Naive thymus-derived CD4-positive, alpha-beta T cell (primary cell): ENCODE measurements around the gene CTAGE8. TPM values are rescaled to one million over a fixed set of nuclear protein-coding genes. Genes with fewer than 3 reads are reported as not detected.
"Not testable (repeated sequence)": the region's sequence is repeated elsewhere in the genome, so short reads cannot be mapped to it uniquely, and the experiment has no call there.

Experiments
- ATAC-seq: fragments of 150-1000 bp; cut with Tn5 transposase; 2 replicates; pipeline ENCODE4 v1.10.0; 2021; ENCODE audit warnings: mild to moderate bottlenecking, moderate library complexity
- CTCF ChIA-PET: fragments of 350-600 bp; sonication (Branson Sonifier 250); formaldehyde crosslinking; loops from one replicate; lab custom pipeline; 2021; ENCODE audit warnings: antibody characterized with exemption; lab: Charles Lee
- POLR2A ChIA-PET: fragments of 350-600 bp; sonication (Branson Sonifier 250); formaldehyde crosslinking; loops from one replicate; lab custom pipeline; 2021; ENCODE audit warnings: antibody characterized with exemption, inconsistent platforms; lab: Charles Lee
- DNase-seq, 9 donors: peaks; one replicate each; pipeline versions ENCODE4 v3.0.0 to v3.0.0-alpha.2; 2020 to 2022; ENCODE audit warnings: mixed read lengths in 1 of 9
- H3K27ac ChIP-seq: one replicate; pipeline ENCODE4 v1.7.0; 2013; ENCODE audit warnings: mild to moderate bottlenecking, low read depth, low read length, moderate library complexity
- H3K27me3 ChIP-seq, 2 donors: one replicate each; pipeline ENCODE4 v1.7.0; 2013; ENCODE audit warnings: low read length in 2 of 2, mild to moderate bottlenecking in 2 of 2, moderate library complexity in 2 of 2; ENCODE audit not compliant: control insufficient read depth in 2 of 2, insufficient read depth in 2 of 2
- H3K36me3 ChIP-seq, 3 experiments: 1 replicate in 2 of 3; 2 replicates in 1 of 3; pipeline ENCODE4 v1.7.0; 2013; ENCODE audit warnings: low read length in 3 of 3, mild to moderate bottlenecking in 3 of 3, moderate library complexity in 1 of 3; ENCODE audit not compliant: insufficient read depth in 3 of 3, control insufficient read depth in 2 of 3
- H3K4me1 ChIP-seq, 2 donors: one replicate each; pipeline ENCODE4 v1.7.0; 2013; ENCODE audit warnings: low read length in 2 of 2, mild to moderate bottlenecking in 2 of 2, moderate library complexity in 1 of 2; ENCODE audit not compliant: control insufficient read depth in 2 of 2, insufficient read depth in 2 of 2
- H3K4me3 ChIP-seq: 2 replicates; pipeline ENCODE4 v1.7.0; 2013; ENCODE audit warnings: mild to moderate bottlenecking, low read length
- H3K9me3 ChIP-seq, 3 experiments: 1 replicate in 2 of 3; 2 replicates in 1 of 3; pipeline ENCODE4 v1.7.0; 2013; ENCODE audit warnings: low read length in 3 of 3; ENCODE audit not compliant: control insufficient read depth in 2 of 3
- H3K27ac Mint-ChIP-seq, 9 donors: one replicate each; pipeline ENCODE4 v1.8.0; 2020 to 2022; ENCODE audit warnings: mixed read lengths in 9 of 9, mild to moderate bottlenecking in 8 of 9, moderate library complexity in 5 of 9, inconsistent platforms in 2 of 9
- H3K27me3 Mint-ChIP-seq, 5 donors: one replicate each; pipeline ENCODE4 v1.8.0; 2021 to 2022; ENCODE audit warnings: mixed read lengths in 5 of 5, mild to moderate bottlenecking in 1 of 5
- H3K36me3 Mint-ChIP-seq, 5 donors: one replicate each; pipeline ENCODE4 v1.8.0; 2020 to 2022; ENCODE audit warnings: mixed read lengths in 5 of 5, mild to moderate bottlenecking in 3 of 5, inconsistent platforms in 1 of 5
- H3K4me1 Mint-ChIP-seq, 7 donors: one replicate each; pipeline ENCODE4 v1.8.0; 2020 to 2022; ENCODE audit warnings: mixed read lengths in 7 of 7, mild to moderate bottlenecking in 3 of 7, inconsistent platforms in 1 of 7
- H3K4me3 Mint-ChIP-seq, 10 donors: one replicate each; pipeline ENCODE4 v1.8.0; 2020 to 2022; ENCODE audit warnings: mild to moderate bottlenecking in 10 of 10, mixed read lengths in 10 of 10, moderate library complexity in 6 of 10, inconsistent platforms in 2 of 10
- H3K9me3 Mint-ChIP-seq, 11 donors: one replicate each; pipeline ENCODE4 v1.8.0; 2020 to 2022; ENCODE audit warnings: mixed read lengths in 11 of 11, mild to moderate bottlenecking in 4 of 11, inconsistent platforms in 1 of 11, moderate library complexity in 1 of 11
- intact Hi-C, 2 donors: fragments of 100-400 bp; cut with micrococcal nuclease; formaldehyde crosslinking; loops; one replicate each; pipeline ENCODE4 v1.15.1; 2023
- polyA plus RNA-seq, 2 donors: library from polyadenylated mRNA; unstranded; fragments of 300-500 nt; fragmentation: Illumina TruSeq; gene quantifications; one replicate each; pipeline ENCODE4 v1.2.3, GENCODE V29; 2021
- total RNA-seq, 6 experiments: library from RNA in 5 of 6; stranded (reverse) in 5 of 6; gene quantifications; 1 replicate in 5 of 6; 2 replicates in 1 of 6; pipeline ENCODE4 v1.2.3 and lab custom pipeline; 2021 to 2026

The CTAGE8 gene
- total and polyA plus RNA-seq, 7 experiments from 2014 or later: 0.51 to 0.75 (median 0.53) TPM; not detected in 2

DNA sequence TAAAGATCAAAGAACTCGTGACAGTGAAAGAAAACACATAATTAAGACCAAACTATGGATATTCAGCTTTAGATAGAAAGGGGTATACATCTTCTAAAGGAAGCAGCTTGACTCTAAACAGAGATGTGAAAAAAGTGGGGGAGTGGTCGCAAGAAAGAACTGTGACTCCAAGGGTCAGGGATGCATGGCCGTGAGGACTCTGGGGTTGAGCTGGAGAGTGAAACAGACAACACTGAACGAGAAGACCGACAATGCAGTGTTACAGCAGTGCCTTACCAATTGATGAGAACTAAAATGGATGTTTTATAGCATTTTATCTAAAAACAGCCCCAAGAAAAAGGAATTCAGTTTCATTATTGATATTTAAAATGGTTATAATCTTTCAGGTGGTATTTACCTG lies 34.5 kb upstream of the CTAGE8 start:
- H3K4me3 Mint-ChIP-seq, H3K9me3 Mint-ChIP-seq, DNase-seq, ATAC-seq, H3K27ac ChIP-seq, H3K27ac Mint-ChIP-seq, intact Hi-C loops, H3K36me3 ChIP-seq, H3K4me1 ChIP-seq, POLR2A ChIA-PET, H3K4me1 Mint-ChIP-seq, H3K27me3 ChIP-seq, H3K9me3 ChIP-seq, H3K4me3 ChIP-seq, H3K27me3 Mint-ChIP-seq, CTCF ChIA-PET, H3K36me3 Mint-ChIP-seq: not testable (repeated sequence)

DNA sequence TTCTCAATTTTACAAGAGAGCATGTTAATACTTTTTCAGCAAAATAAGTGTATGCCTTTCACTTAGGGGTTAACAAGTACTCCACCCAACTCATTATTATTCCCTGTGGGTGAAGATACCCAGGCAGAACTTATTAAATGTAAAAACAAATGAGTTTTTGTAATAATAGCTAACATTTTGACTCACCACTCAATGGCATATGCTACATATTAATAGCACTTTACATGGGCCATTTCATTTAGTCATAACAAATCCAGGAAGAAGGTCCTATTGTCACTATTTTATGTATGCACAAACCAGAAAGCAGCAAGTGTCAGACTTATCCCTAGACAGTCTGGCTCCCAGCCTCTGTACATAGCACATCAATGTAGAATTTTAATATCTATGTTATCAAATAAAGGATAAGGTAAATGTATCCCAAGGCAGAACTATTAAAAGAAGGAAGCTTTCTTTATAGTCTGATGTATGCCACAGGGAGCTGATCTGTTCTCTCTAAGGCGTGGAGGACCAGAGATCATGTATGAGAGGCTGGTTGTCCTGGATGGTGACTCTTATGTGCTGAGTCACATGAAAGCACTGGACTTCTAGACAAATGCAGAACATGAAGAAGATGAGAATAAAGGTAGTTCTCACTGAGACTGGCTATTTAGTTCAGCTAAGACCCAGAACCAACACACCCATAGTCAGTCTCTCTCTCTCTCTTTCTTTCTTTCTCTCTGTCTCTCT lies 33.7 kb upstream of the CTAGE8 start:
- H3K27ac Mint-ChIP-seq: peak overlapping the region in 1 of 9 donors; percentile 78
- H3K36me3 ChIP-seq, DNase-seq, H3K4me1 Mint-ChIP-seq, ATAC-seq, CTCF ChIA-PET, intact Hi-C loops, H3K27ac ChIP-seq, H3K9me3 Mint-ChIP-seq, POLR2A ChIA-PET, H3K9me3 ChIP-seq, H3K27me3 Mint-ChIP-seq, H3K36me3 Mint-ChIP-seq, H3K4me3 Mint-ChIP-seq, H3K27me3 ChIP-seq, H3K4me1 ChIP-seq, H3K4me3 ChIP-seq: not testable (repeated sequence)

DNA sequence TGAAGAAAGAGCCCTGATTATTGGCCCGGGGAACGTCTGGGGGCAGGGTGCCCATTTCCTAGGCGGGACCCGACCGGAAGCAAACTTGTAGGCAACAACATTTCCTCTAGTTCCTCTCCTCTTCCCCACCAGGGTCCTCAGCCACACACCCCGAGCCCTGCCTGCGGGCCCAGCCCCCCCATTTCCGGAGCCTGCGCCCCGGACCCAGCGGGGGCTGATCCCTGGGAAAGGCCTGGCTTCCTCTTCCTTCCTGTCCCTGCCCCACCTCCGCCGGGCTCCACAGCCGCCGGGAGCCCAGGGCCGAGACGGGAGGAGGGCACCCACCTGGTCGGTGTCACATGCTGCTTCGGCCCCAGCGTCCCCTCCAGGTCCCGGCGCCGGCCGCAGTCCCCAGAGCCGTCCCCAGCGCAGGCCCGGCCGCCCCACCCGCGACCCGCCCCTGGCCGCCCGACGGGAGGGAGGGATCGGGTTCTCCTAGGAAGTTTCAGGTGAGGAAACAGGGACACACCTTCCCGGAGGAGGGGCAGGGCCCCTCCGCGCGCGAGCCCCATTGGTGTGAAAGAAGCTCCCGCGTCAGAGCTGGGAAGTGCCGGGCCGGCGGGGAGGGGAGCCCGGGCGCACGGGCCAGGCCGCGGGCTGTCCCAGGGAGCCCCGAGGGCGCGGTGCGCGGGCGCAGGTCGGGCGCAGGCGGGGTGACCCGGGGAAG lies 24.9 kb upstream of the CTAGE8 start:
- peak in 2 of 9 donors; percentile 8 to 21 for DNase-seq
- CTCF ChIA-PET, H3K36me3 Mint-ChIP-seq, H3K27me3 ChIP-seq, H3K9me3 Mint-ChIP-seq, H3K4me3 Mint-ChIP-seq, H3K27ac Mint-ChIP-seq, H3K36me3 ChIP-seq, POLR2A ChIA-PET, H3K27ac ChIP-seq, H3K9me3 ChIP-seq, H3K4me1 Mint-ChIP-seq, H3K27me3 Mint-ChIP-seq, H3K4me3 ChIP-seq, intact Hi-C loops, H3K4me1 ChIP-seq: not testable (repeated sequence)
- ATAC-seq: peak; percentile 83

DNA sequence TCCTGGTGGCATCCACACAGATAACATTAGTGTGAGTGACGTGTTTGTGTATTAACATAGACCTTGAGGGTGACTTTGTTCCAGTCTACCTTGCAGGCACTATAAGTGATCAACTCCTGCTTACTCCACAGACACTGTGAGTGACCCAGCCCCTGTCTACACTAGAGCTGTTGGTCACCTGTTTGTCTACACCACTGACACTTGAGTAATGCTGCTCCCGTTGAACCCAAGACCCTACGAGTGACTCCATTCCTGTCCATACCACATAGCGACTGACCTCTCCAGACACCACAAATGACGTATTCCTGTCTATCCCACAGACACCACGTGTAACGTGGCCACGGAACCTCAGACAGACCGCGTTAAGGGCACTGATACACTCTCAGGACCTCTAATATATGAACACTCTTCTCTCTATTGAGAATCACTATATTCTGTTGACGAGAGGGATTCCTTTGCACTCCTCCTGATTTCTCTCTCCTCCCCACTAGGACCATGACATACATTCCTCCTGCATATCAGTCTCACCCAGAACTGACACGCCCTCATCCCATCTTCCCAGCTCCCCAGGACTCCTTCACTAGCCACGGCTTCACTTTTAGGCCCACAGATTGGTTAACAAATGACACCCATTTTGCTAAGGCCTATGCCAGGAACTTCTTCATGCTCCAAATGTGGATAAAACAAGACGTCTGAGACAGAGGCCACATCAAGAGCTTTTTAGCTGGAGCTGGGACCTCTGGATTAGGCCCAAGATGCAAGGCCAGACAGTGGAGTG lies 23.5 kb upstream of the CTAGE8 start:
- POLR2A ChIA-PET, H3K4me1 ChIP-seq, intact Hi-C loops, H3K36me3 Mint-ChIP-seq, H3K27ac ChIP-seq, H3K36me3 ChIP-seq, H3K4me3 ChIP-seq, H3K27me3 Mint-ChIP-seq, H3K9me3 ChIP-seq, H3K27me3 ChIP-seq, CTCF ChIA-PET, H3K4me1 Mint-ChIP-seq, H3K9me3 Mint-ChIP-seq: not testable (repeated sequence)
- ATAC-seq: peak; percentile 5
- Mint-ChIP-seq H3K4me3 (peak overlapping the region in 3 of 10 donors; percentile 20 to 68 (median 29)), H3K27ac (peak overlapping the region in 4 of 9 donors; percentile 51 to 82 (median 72))
- peak in 2 of 9 donors; percentile 2 to 16 for DNase-seq

DNA sequence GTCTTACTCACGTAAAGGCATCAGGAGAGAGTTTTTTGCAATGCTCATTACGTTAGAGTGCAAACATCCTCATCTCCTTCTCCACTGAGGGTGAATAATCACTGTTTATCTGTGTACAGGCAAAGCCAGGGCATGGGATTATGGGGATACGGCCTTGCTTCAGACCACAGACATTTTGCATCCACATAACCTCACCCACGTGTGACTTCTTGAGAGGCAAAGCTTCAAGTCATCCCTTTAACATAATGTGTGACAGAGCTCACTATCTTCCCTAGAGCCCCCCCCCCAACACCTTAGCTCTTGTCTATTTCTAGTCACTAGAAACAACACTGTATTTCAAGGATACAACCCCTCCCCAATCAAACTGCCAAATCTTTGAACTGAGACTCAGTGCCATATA lies 22.5 kb upstream of the CTAGE8 start:
- H3K4me1 ChIP-seq, H3K9me3 Mint-ChIP-seq, H3K36me3 ChIP-seq, intact Hi-C loops, H3K4me1 Mint-ChIP-seq, H3K9me3 ChIP-seq, H3K27me3 Mint-ChIP-seq, CTCF ChIA-PET, POLR2A ChIA-PET, H3K4me3 Mint-ChIP-seq, H3K27ac ChIP-seq, H3K27me3 ChIP-seq, H3K27ac Mint-ChIP-seq, H3K4me3 ChIP-seq, H3K36me3 Mint-ChIP-seq: not testable (repeated sequence)
- ATAC-seq (peak; percentile 1), DNase-seq (peak in 2 of 9 donors; percentile 6 to 14)

DNA sequence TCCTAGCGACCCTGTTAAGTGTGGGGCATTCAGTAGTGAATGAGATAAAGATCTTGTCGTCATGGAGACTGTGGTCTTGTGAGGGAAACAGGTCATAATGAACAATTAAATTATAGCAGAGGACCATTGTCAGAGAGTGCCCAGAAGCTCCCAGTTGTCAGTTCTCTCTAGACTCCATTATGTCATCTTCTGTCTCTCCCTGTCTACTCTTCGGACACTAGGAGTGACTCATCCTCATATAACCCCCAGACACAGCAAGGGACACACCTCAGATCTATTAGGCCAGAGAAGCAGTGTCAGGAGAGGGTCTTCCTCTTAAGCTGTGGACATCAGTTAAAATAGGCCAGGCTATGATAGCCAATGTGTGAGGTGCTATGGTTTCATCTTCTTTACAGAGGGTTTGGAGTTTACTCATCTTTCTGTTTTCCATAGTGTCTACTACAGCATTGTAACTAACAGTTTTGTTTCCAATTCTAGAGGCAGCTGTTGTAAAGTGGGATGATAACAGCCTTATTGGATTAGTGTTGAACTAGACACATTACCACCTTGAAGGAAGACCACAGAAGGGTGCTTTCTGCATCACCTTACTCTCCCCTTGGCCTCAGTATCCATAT lies 18.2 kb upstream of the CTAGE8 start:
- DNase-seq, H3K4me1 ChIP-seq, H3K27ac ChIP-seq, H3K27me3 ChIP-seq, H3K9me3 ChIP-seq, H3K4me3 Mint-ChIP-seq, POLR2A ChIA-PET, H3K4me3 ChIP-seq, H3K4me1 Mint-ChIP-seq, H3K36me3 Mint-ChIP-seq, ATAC-seq, H3K9me3 Mint-ChIP-seq, H3K27me3 Mint-ChIP-seq, intact Hi-C loops, H3K36me3 ChIP-seq, H3K27ac Mint-ChIP-seq, CTCF ChIA-PET: not testable (repeated sequence)
